Kidney epithelial cell (primary cell): ENCODE measurements around the gene B3GNT7. TPM values are rescaled to one million over a fixed set of nuclear protein-coding genes. Genes with fewer than 3 reads are reported as not detected.
A peak's percentile ranks its signal among the peaks of the same experiment; 100 is the strongest.

Source experiments
- DNase-seq: peaks from one replicate; pipeline ENCODE4 v3.0.0-alpha.2; 2010; ENCODE audit warnings: low read depth
- H3K27me3 ChIP-seq: 2 replicates; pipeline ENCODE4 v1.6.0; 2011; ENCODE audit warnings: low read length; ENCODE audit not compliant: control insufficient read depth, insufficient read depth
- H3K36me3 ChIP-seq: 2 replicates; pipeline ENCODE4 v1.5.1; 2011; ENCODE audit warnings: low read length; ENCODE audit not compliant: control insufficient read depth, insufficient read depth
- H3K4me3 ChIP-seq: 2 replicates; pipeline ENCODE4 v1.5.1; 2011; ENCODE audit warnings: low read depth, mild to moderate bottlenecking, control low read depth, low read length
- CTCF ChIP-seq: IDR thresholded peaks from 2 replicates; pipeline ENCODE4 v1.5.1; 2011; ENCODE audit warnings: mild to moderate bottlenecking, moderate library complexity, low read length, control low read depth, inconsistent platforms; ENCODE audit not compliant: insufficient read depth, poor library complexity, severe bottlenecking
- total RNA-seq: library from RNA; depleted of rRNA; stranded (reverse); fragments of >200 nt; gene quantifications from 2 replicates; pipeline ENCODE4 v1.2.3, GENCODE V29; 2015

Gene B3GNT7
- total RNA-seq, 1 donor from 2014 or later = 8.8 TPM

- no peak for DNase-seq
- no peaks in the 10 kb centered on the region for H3K36me3 ChIP-seq
- no peak overlapping the region for H3K4me3 ChIP-seq
- H3K27me3 ChIP-seq = no peaks in the 10 kb centered on the region
- TF ChIP-seq CTCF = no peak
Measured at GRCh38 chr2:231384109-231384435, 11.4 kb upstream of the B3GNT7 start.

GRCh38 chr2:231384970-231385369 lies 10.5 kb upstream of the B3GNT7 start:
- DNase-seq = no peak
- TF ChIP-seq CTCF = no peak
- no peaks in the 10 kb centered on the region for H3K27me3 ChIP-seq

GRCh38 chr2:231385429-231385828 lies 10.1 kb upstream of the B3GNT7 start:
- Histone ChIP-seq H3K36me3 (no peaks in the 10 kb centered on the region), H3K4me3 (no peak overlapping the region), H3K27me3 (no peaks in the 10 kb centered on the region)
- no peak for DNase-seq
- TF ChIP-seq CTCF = no peak

More at GRCh38 chr2:231384970-231385369, 10.5 kb upstream of the B3GNT7 start:
- no peak overlapping the region for H3K4me3 ChIP-seq
- H3K36me3 ChIP-seq = no peaks in the 10 kb centered on the region

GRCh38 chr2:231386446-231386845 lies 9.1 kb upstream of the B3GNT7 start:
- no peak for TF ChIP-seq CTCF
- Histone ChIP-seq H3K27me3 (no peaks in the 10 kb centered on the region), H3K4me3 (no peak overlapping the region), H3K36me3 (no peaks in the 10 kb centered on the region)
- DNase-seq = peak; percentile 54

- Histone ChIP-seq H3K27me3 (no peaks in the 10 kb centered on the region), H3K36me3 (no peaks in the 10 kb centered on the region), H3K4me3 (no peak overlapping the region)
- TF ChIP-seq CTCF = peak; percentile 4
- DNase-seq = no peak
Measured at GRCh38 chr2:231387904-231388724, 7.4 kb upstream of the B3GNT7 start.
